GM12892 (cell line): ENCODE results near the gene IL6R.
A peak's percentile ranks its signal among the peaks of the same experiment; 100 is the strongest.

Experiments
- DNase-seq: peaks from one replicate; pipeline ENCODE4 v3.0.0; 2011; ENCODE audit not compliant: insufficient read length
- FAIRE-seq: peaks from 2 replicates; lab custom pipeline; 2011; peaks lifted over from hg19 to GRCh38; lab: Jason Lieb, UNC
- POLR2A ChIP-seq: IDR thresholded peaks from 2 replicates; pipeline ENCODE4 v1.6.1; 2011; ENCODE audit warnings: low read depth, low read length, control low read depth
- POLR2AphosphoS5 ChIP-seq: IDR thresholded peaks from 2 replicates; pipeline ENCODE4 v1.6.1; 2011; ENCODE audit warnings: low read depth, low read length, control low read depth
- TAF1 ChIP-seq: IDR thresholded peaks from 2 replicates; pipeline ENCODE4 v1.6.1; 2011; ENCODE audit warnings: low read depth, mild to moderate bottlenecking, control low read depth, low read length, borderline replicate concordance

The IL6R gene

GRCh38 chr1:154466206-154466605 lies 61.1 kb downstream of the IL6R start:
- no peak for DNase-seq
- TF ChIP-seq TAF1, result no peak
- TF ChIP-seq POLR2A, result no peak
- TF ChIP-seq POLR2AphosphoS5, result no peak
- no peak for FAIRE-seq

GRCh38 chr1:154466921-154467417 lies 61.8 kb downstream of the IL6R start:
- FAIRE-seq, result no peak
- TF ChIP-seq TAF1 (no peak), POLR2AphosphoS5 (no peak), POLR2A (no peak)
- no peak for DNase-seq

- FAIRE-seq, result no peak
- no peak for DNase-seq
- TF ChIP-seq POLR2A (no peak), TAF1 (no peak), POLR2AphosphoS5 (no peak)
Measured at GRCh38 chr1:154467434-154468102, 62.4 kb downstream of the IL6R start.

GRCh38 chr1:154468535-154469250 lies 63.5 kb downstream of the IL6R start:
- DNase-seq (no peak), FAIRE-seq (no peak)
- TF ChIP-seq POLR2A (no peak), POLR2AphosphoS5 (no peak), TAF1 (no peak)

GRCh38 chr1:154469844-154470560 lies 64.9 kb downstream of the IL6R start:
- FAIRE-seq (no peak), DNase-seq (no peak)
- TF ChIP-seq TAF1, result no peak
- TF ChIP-seq POLR2A, result no peak
- TF ChIP-seq POLR2AphosphoS5, result no peak

- TF ChIP-seq POLR2A, result no peak
- no peak for TF ChIP-seq TAF1
- no peak for TF ChIP-seq POLR2AphosphoS5
- no peak for DNase-seq
- no peak for FAIRE-seq
Measured at GRCh38 chr1:154471304-154471703, 66.2 kb downstream of the IL6R start.

- FAIRE-seq, result no peak
Measured at GRCh38 chr1:154474802-154475201, 69.7 kb downstream of the IL6R start.

GRCh38 chr1:154476791-154477190 lies 71.6 kb downstream of the IL6R start:
- no peak for DNase-seq
- TF ChIP-seq POLR2A, result no peak
- TF ChIP-seq TAF1, result no peak
- TF ChIP-seq POLR2AphosphoS5, result no peak
- FAIRE-seq, result no peak

More at GRCh38 chr1:154474802-154475201, 69.7 kb downstream of the IL6R start:
- no peak for TF ChIP-seq POLR2AphosphoS5
- no peak for TF ChIP-seq TAF1
- TF ChIP-seq POLR2A, result no peak
- no peak for DNase-seq

- DNase-seq, result no peak
- TF ChIP-seq POLR2A (no peak), POLR2AphosphoS5 (no peak), TAF1 (no peak)
- FAIRE-seq, result no peak
Measured at GRCh38 chr1:154478013-154478412, 72.9 kb downstream of the IL6R start.

- TF ChIP-seq TAF1, result no peak
- TF ChIP-seq POLR2AphosphoS5, result no peak
- no peak for TF ChIP-seq POLR2A
- FAIRE-seq (peak; percentile 70), DNase-seq (no peak)
Measured at GRCh38 chr1:154478639-154479038, 73.5 kb downstream of the IL6R start.

- TF ChIP-seq POLR2AphosphoS5 (no peak), POLR2A (no peak), TAF1 (no peak)
- FAIRE-seq, result peak; percentile 85
- DNase-seq, result no peak
Measured at GRCh38 chr1:154479764-154480421, 74.8 kb downstream of the IL6R start.
